Metanephros (tissue), 1 donor: ENCODE results near the gene SERPIND1. TPM values are rescaled to one million over a fixed set of nuclear protein-coding genes. Genes with fewer than 3 reads are reported as not detected.

ENCODE experiments used
- total RNA-seq: library from RNA; depleted of rRNA; stranded (reverse); fragments of >200 nt; gene quantifications from one replicate; pipeline ENCODE4 v1.2.3, GENCODE V29; 2014

Gene SERPIND1, protein sequence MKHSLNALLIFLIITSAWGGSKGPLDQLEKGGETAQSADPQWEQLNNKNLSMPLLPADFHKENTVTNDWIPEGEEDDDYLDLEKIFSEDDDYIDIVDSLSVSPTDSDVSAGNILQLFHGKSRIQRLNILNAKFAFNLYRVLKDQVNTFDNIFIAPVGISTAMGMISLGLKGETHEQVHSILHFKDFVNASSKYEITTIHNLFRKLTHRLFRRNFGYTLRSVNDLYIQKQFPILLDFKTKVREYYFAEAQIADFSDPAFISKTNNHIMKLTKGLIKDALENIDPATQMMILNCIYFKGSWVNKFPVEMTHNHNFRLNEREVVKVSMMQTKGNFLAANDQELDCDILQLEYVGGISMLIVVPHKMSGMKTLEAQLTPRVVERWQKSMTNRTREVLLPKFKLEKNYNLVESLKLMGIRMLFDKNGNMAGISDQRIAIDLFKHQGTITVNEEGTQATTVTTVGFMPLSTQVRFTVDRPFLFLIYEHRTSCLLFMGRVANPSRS
- 0.53 TPM for total RNA-seq

DNA sequence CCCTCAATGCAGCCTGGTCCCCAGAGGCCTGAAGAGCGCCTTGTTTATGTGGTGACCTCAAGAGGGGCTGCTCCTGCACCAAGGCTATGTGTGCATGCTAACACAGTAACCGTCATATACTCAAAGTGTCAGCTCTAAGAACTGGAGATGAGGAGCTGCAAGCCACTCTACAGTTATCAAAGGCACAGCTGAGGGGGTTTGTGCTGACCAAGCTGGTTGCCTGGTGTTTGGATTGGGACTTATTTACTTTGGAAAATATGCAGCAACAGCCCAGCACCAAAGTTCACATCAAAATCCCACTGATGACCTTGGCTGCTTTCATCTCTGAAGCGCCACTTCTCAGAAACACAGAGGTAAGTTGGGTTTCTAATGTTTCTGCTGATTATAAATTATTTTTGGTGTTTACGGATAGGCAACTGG, at the start of gene SERPIND1:
SERPIND1 (plus strand) TSS at position 321 of the 420 bp plus-strand sequence. CDS start 5,200 bp downstream, outside the sequence.

Other genes starting within 250 kb of the SERPIND1 start
- gene PI4KA, start 84.7 kb downstream of the SERPIND1 start, total RNA-seq = 76.4 TPM
- 12.1 TPM for gene SNAP29, start 84.9 kb downstream of the SERPIND1 start, total RNA-seq
- 65.0 TPM for gene CRKL, start 143.3 kb downstream of the SERPIND1 start, total RNA-seq
- gene AIFM3, start 193.1 kb downstream of the SERPIND1 start, total RNA-seq = 0.99 TPM
- gene LZTR1, start 208.2 kb downstream of the SERPIND1 start, total RNA-seq = 78.5 TPM
- gene THAP7, start 228.0 kb downstream of the SERPIND1 start, total RNA-seq = 30.2 TPM
- gene P2RX6, start 241.1 kb downstream of the SERPIND1 start, total RNA-seq = 2.3 TPM